Measurements from ENCODE around the gene SERAC1.
A peak's percentile ranks its signal among the peaks of the same experiment; 100 is the strongest.
"Not testable (repeated sequence)": the region's sequence is repeated elsewhere in the genome, so short reads cannot be mapped to it uniquely, and the experiment has no call there.

The SERAC1 gene

GRCh38 chr6:158168040-158168289, at the start of gene SERAC1:
TSS of gene SERAC1 (minus strand) at chr6:158168262. CDS start at chr6:158158363, 9,899 bp downstream.
- no peak for DNase-seq

- peak; percentile 82 for DNase-seq
These were observed 46.0 kb upstream of the SERAC1 start for GRCh38 chr6:158213925-158214674.

GRCh38 chr6:158211273-158212055, 43.4 kb upstream of the SERAC1 start:
- peak; percentile 59 for DNase-seq

GRCh38 chr6:158209582-158210333, 41.7 kb upstream of the SERAC1 start:
- DNase-seq, result not testable (repeated sequence)

- not testable (repeated sequence) for DNase-seq
These were observed 40.4 kb upstream of the SERAC1 start for GRCh38 chr6:158208226-158209030.

- DNase-seq, result peak; percentile 4
These were observed 39.3 kb upstream of the SERAC1 start for GRCh38 chr6:158207422-158207788.

GRCh38 chr6:158206740-158207421, 38.8 kb upstream of the SERAC1 start:
- no peak for DNase-seq

GRCh38 chr6:158205169-158205944, 37.3 kb upstream of the SERAC1 start:
- DNase-seq, result peak; percentile 69

GRCh38 chr6:158198461-158198860, 30.4 kb upstream of the SERAC1 start:
- DNase-seq, result no peak

GRCh38 chr6:158194487-158195280, 26.6 kb upstream of the SERAC1 start:
- DNase-seq, result no peak

- DNase-seq, result no peak
These were observed 23.7 kb upstream of the SERAC1 start for GRCh38 chr6:158191761-158192160.

- DNase-seq, result no peak
These were observed 23.0 kb upstream of the SERAC1 start for GRCh38 chr6:158191032-158191431.

GRCh38 chr6:158188591-158188990, 20.5 kb upstream of the SERAC1 start:
- DNase-seq, result no peak

- DNase-seq, result no peak
These were observed 17.8 kb upstream of the SERAC1 start for GRCh38 chr6:158185729-158186456.

- no peak for DNase-seq
These were observed 16.5 kb upstream of the SERAC1 start for GRCh38 chr6:158184608-158185007.

- not testable (repeated sequence) for DNase-seq
These were observed 15.3 kb upstream of the SERAC1 start for GRCh38 chr6:158183174-158183972.

- not testable (repeated sequence) for DNase-seq
These were observed 9.7 kb upstream of the SERAC1 start for GRCh38 chr6:158177712-158178111.

- no peak for DNase-seq
These were observed 7.0 kb upstream of the SERAC1 start for GRCh38 chr6:158175111-158175510.

- DNase-seq, result no peak
These were observed 6.5 kb upstream of the SERAC1 start for GRCh38 chr6:158174514-158174913.

Data from DMS53 (cell line).